OCI-LY7 (cell line): ENCODE results near the gene F7.

Experiments used
- CTCF ChIP-seq: fragments of 200-600 bp; sonication (generic); conservative IDR thresholded peaks from 2 replicates; pipeline ENCODE4 v1.5.1; 2014; ENCODE audit warnings: mild to moderate bottlenecking, antibody characterized with exemption, low read length, moderate library complexity, mixed read lengths
- EZH2phosphoT487 ChIP-seq: fragments of 200-600 bp; sonication (generic); IDR thresholded peaks from 2 replicates; pipeline ENCODE4 v1.6.1; 2018; ENCODE audit warnings: low read depth, borderline replicate concordance, mild to moderate bottlenecking, mixed run types, antibody characterized with exemption, low read length, moderate library complexity, mixed read lengths

DNA sequence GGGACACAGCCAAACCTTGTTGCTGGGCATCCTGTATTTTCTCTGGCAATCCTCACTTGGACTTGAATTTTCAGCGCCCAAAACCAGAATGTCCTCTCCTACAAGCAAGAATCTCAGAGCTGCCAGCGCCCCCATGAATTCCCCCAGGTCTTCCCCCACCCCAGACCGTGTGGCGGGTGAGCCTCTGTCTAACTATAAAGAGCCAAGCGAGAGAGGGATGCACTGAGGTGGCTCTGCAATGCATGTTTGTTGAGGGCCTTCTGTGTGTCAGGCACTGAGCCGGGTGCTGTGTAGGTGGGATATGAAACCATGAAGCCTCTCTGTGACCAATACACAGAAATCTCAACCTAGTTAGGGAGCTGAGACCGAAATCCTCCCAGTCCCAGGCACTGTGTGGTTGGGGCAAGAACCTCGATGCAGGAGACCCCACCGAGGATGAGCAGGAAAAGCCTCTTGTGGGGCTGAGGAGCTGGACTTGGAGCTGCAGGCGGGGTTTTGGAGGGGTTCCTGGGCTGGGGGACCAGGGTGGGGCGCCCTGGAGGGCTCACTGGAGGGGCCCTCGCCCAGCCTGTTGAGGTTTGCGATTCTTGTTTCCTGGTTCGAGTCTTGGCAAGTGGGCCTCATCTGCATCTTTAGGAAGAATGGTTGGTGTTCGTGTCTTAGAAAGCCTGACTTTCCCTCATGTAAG, 40.5 kb downstream of the F7 start:
- no peak for TF ChIP-seq EZH2phosphoT487
- no peak for TF ChIP-seq CTCF
